ENCODE data around the gene CCNH. TPM values are rescaled to one million over a fixed set of nuclear protein-coding genes. Genes with fewer than 3 reads are reported as not detected.

Gene CCNH
- total RNA-seq, 4 donors from 2014 or later, result 110 to 218 (median 146) TPM

- H3K36me3 ChIP-seq, result peaks cover 30 to 38% of the 10 kb centered on the region in 2 donors
- H3K4me1 ChIP-seq, result peaks cover 4 to 5% of the 10 kb centered on the region in 2 donors
- TF ChIP-seq CTCF (IDR thresholded peaks at IDR 0.05) (peak; percentile 31 to 79 (median 68)), POLR2A (IDR thresholded peaks at IDR 0.05) (no peak)
- H3K27me3 ChIP-seq, result no peaks in the 10 kb centered on the region
- DNase-seq, result no peak
- H3K9me3 ChIP-seq, result no peaks in the 10 kb centered on the region
- WGBS, 2 donors, result 74 to 75% methylated on average over 4 of the region's 4 CpGs
- intact Hi-C loops (cut with DNase I), result no loop called here
- H3K27ac ChIP-seq, result no peak overlapping the region
- no peak overlapping the region for H3K4me3 ChIP-seq (replicated peaks in 1 of 3)
These were observed 12.3 kb downstream of the CCNH start for GRCh38 chr5:87400305-87400899.

- H3K27ac ChIP-seq, result no peak overlapping the region
These were observed 13.0 kb downstream of the CCNH start for GRCh38 chr5:87399720-87400119.

GRCh38 chr5:87398981-87399614, 13.6 kb downstream of the CCNH start:
- no peaks in the 10 kb centered on the region for H3K27me3 ChIP-seq
- H3K36me3 ChIP-seq, result peaks cover 34 to 48% of the 10 kb centered on the region in 2 donors
- peaks cover 4 to 5% of the 10 kb centered on the region in 2 donors for H3K4me1 ChIP-seq
- TF ChIP-seq CTCF (IDR thresholded peaks at IDR 0.05) (no peak), POLR2A (IDR thresholded peaks at IDR 0.05) (no peak)
- intact Hi-C loops (cut with DNase I), result loop anchor here (10.0 kb wide), 1 partner anchor 134 kb away; the partner anchor contains the start of gene RASA1
- WGBS, 2 donors, result 89 to 95% methylated on average over 5 of the region's 5 CpGs
- H3K27ac ChIP-seq, result no peak overlapping the region
- H3K9me3 ChIP-seq, result no peaks in the 10 kb centered on the region
- H3K4me3 ChIP-seq (replicated peaks in 1 of 3), result no peak overlapping the region
- no peak for DNase-seq

More at GRCh38 chr5:87399720-87400119, 13.0 kb downstream of the CCNH start:
- DNase-seq, result no peak
- H3K4me1 ChIP-seq, result peaks cover 4 to 5% of the 10 kb centered on the region in 2 donors
- TF ChIP-seq CTCF (IDR thresholded peaks at IDR 0.05) (no peak), POLR2A (IDR thresholded peaks at IDR 0.05) (no peak)
- peaks cover 34 to 43% of the 10 kb centered on the region in 2 donors for H3K36me3 ChIP-seq
- intact Hi-C loops (cut with DNase I), result loop anchor here (10.0 kb wide), 1 partner anchor 135 kb away; the partner anchor contains the start of gene RASA1
- H3K9me3 ChIP-seq, result no peaks in the 10 kb centered on the region
- no peaks in the 10 kb centered on the region for H3K27me3 ChIP-seq
- H3K4me3 ChIP-seq (replicated peaks in 1 of 3), result no peak overlapping the region
- WGBS, 2 donors, result 70 to 72% methylated on average over 2 of the region's 2 CpGs

GRCh38 chr5:87394411-87395165, 18.1 kb downstream of the CCNH start:
- Histone ChIP-seq H3K27ac (no peak overlapping the region), H3K4me1 (peaks cover 0 to 5% of the 10 kb centered on the region in 2 donors), H3K9me3 (no peaks in the 10 kb centered on the region), H3K27me3 (no peaks in the 10 kb centered on the region), H3K4me3 (replicated peaks in 1 of 3) (no peak overlapping the region), H3K36me3 (peaks cover 44 to 53% of the 10 kb centered on the region in 2 donors)
- TF ChIP-seq POLR2A (IDR thresholded peaks at IDR 0.05), result no peak
- TF ChIP-seq CTCF (IDR thresholded peaks at IDR 0.05), result no peak
- WGBS, 2 donors, result 94 to 95% methylated on average over 3 of the region's 3 CpGs
- no peak for DNase-seq
- intact Hi-C loops (cut with DNase I), result loop anchor here (10.0 kb wide), 1 partner anchor 130 kb away; the partner anchor contains the start of gene RASA1

Data from thyroid gland (tissue), 4 donors.